ENCODE data around the gene TTC7B. TPM values are rescaled to one million over a fixed set of nuclear protein-coding genes. Genes with fewer than 3 reads are reported as not detected.

TTC7B gene
- total and polyA plus RNA-seq, 2 experiments from 2014 or later = 7.9 to 28.6 TPM

- TF ChIP-seq, protein P1, sequence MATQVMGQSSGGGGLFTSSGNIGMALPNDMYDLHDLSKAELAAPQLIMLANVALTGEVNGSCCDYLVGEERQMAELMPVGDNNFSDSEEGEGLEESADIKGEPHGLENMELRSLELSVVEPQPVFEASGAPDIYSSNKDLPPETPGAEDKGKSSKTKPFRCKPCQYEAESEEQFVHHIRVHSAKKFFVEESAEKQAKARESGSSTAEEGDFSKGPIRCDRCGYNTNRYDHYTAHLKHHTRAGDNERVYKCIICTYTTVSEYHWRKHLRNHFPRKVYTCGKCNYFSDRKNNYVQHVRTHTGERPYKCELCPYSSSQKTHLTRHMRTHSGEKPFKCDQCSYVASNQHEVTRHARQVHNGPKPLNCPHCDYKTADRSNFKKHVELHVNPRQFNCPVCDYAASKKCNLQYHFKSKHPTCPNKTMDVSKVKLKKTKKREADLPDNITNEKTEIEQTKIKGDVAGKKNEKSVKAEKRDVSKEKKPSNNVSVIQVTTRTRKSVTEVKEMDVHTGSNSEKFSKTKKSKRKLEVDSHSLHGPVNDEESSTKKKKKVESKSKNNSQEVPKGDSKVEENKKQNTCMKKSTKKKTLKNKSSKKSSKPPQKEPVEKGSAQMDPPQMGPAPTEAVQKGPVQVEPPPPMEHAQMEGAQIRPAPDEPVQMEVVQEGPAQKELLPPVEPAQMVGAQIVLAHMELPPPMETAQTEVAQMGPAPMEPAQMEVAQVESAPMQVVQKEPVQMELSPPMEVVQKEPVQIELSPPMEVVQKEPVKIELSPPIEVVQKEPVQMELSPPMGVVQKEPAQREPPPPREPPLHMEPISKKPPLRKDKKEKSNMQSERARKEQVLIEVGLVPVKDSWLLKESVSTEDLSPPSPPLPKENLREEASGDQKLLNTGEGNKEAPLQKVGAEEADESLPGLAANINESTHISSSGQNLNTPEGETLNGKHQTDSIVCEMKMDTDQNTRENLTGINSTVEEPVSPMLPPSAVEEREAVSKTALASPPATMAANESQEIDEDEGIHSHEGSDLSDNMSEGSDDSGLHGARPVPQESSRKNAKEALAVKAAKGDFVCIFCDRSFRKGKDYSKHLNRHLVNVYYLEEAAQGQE (IDR thresholded peaks at IDR 0.05; ENCODE audit: unreplicated experiment) = no peak
- no peak for TF ChIP-seq CTCF (conservative IDR thresholded peaks at IDR 0.05; ENCODE audit: low read depth in 2 of 2)
- TF ChIP-seq NANOG (IDR thresholded peaks at IDR 0.05; ENCODE audit: borderline replicate concordance) = no peak
- TF ChIP-seq CREB1 (CRISPR knock-in tag; IDR thresholded peaks at IDR 0.05; ENCODE audit: low read depth) = no peak
- no peak for TF ChIP-seq ZNF114 (CRISPR knock-in tag; IDR thresholded peaks at IDR 0.05)
- TF ChIP-seq POLR2AphosphoS5 (IDR thresholded peaks at IDR 0.05; ENCODE audit: low read depth) = no peak
- TF ChIP-seq STAT1 (IDR thresholded peaks at IDR 0.05; ENCODE audit: unreplicated experiment) = no peak
Observed at GRCh38 chr14:90613453-90613852, 202.8 kb downstream of the TTC7B start (continued).

GRCh38 chr14:90612801-90613200 lies 203.4 kb downstream of the TTC7B start:
- Histone ChIP-seq H3K9me2 (ENCODE audit: insufficient read depth) (no peaks in the 10 kb centered on the region), H3K4me2 (no peak overlapping the region), H3K36me3 (ENCODE audit: insufficient read depth) (no peaks in the 10 kb centered on the region), H3K27ac (ENCODE audit: low read depth) (no peak overlapping the region), H3F3A (replicated peaks; ENCODE audit: low read depth) (no peaks in the 10 kb centered on the region), H4K20me1 (replicated peaks; ENCODE audit: insufficient read depth) (no peaks in the 10 kb centered on the region), H2AFZ (no peak overlapping the region), H3K4me1 (ENCODE audit: insufficient read depth) (peaks cover 16% of the 10 kb centered on the region), H3K79me2 (replicated peaks; ENCODE audit: insufficient read depth) (no peaks in the 10 kb centered on the region), H3K27me3 (ENCODE audit: insufficient read depth) (no peaks in the 10 kb centered on the region), H3K4me3 (no peak overlapping the region)
- TF ChIP-seq, protein P2, sequence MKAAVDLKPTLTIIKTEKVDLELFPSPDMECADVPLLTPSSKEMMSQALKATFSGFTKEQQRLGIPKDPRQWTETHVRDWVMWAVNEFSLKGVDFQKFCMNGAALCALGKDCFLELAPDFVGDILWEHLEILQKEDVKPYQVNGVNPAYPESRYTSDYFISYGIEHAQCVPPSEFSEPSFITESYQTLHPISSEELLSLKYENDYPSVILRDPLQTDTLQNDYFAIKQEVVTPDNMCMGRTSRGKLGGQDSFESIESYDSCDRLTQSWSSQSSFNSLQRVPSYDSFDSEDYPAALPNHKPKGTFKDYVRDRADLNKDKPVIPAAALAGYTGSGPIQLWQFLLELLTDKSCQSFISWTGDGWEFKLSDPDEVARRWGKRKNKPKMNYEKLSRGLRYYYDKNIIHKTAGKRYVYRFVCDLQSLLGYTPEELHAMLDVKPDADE (IDR thresholded peaks at IDR 0.05) = no peak
- TF ChIP-seq ZNF331 (CRISPR knock-in tag; IDR thresholded peaks at IDR 0.05; ENCODE audit: low read depth) = no peak
- no peak for TF ChIP-seq JUNB (IDR thresholded peaks at IDR 0.05; ENCODE audit: unreplicated experiment)
- no peak for TF ChIP-seq STAT1 (IDR thresholded peaks at IDR 0.05; ENCODE audit: unreplicated experiment)
- Mint-ChIP-seq H3K4me1 (peaks cover 35% of the 10 kb centered on the region), H3K9me3 (no peaks in the 10 kb centered on the region), H3K36me3 (ENCODE audit: low read depth) (no peaks in the 10 kb centered on the region), H3K4me3 (no peak overlapping the region), H3K27me3 (ENCODE audit: insufficient read depth, low read depth, poor library complexity) (peaks cover 7% of the 10 kb centered on the region), H3K27ac (no peak overlapping the region)
- DNase-seq (ENCODE audit: low spot score) (no peak), ATAC-seq (no peak)

All from GM23338 (cell line).